GM23338 (cell line): ENCODE data around the gene SLC66A2. TPM values are rescaled to one million over a fixed set of nuclear protein-coding genes. Genes with fewer than 3 reads are reported as not detected.
A peak's percentile ranks its signal among the peaks of the same experiment; 100 is the strongest.

ENCODE experiments used
- ATAC-seq: fragments of 200-7000 bp; cut with Tn5 transposase; 3 replicates; pipeline ENCODE4 v1.9.1; 2020
- DNase-seq: peaks from one replicate; pipeline ENCODE4 v3.0.0-alpha.2; 2015; ENCODE audit warnings: low spot score
- H2AFZ ChIP-seq: fragments of 200-600 bp; sonication (generic); 2 replicates; pipeline ENCODE4 v1.8.0; 2016; ENCODE audit warnings: antibody characterized with exemption, mild to moderate bottlenecking, moderate library complexity
- H3F3A ChIP-seq: fragments of 200-600 bp; sonication (generic); replicated peaks from 2 replicates; pipeline ENCODE4 v1.8.0; 2017; ENCODE audit warnings: antibody characterized with exemption, mixed run types, low read depth
- H3K27ac ChIP-seq: fragments of 200-600 bp; sonication (generic); 2 replicates; pipeline ENCODE4 v1.6.1; 2016; ENCODE audit warnings: low read depth
- H3K27me3 ChIP-seq: fragments of 200-600 bp; sonication (generic); 2 replicates; pipeline ENCODE4 v1.8.0; 2016; ENCODE audit warnings: mild to moderate bottlenecking, mixed run types, moderate library complexity; ENCODE audit not compliant: insufficient read depth
- H3K36me3 ChIP-seq: fragments of 200-600 bp; sonication (generic); 2 replicates; pipeline ENCODE4 v1.8.0; 2016; ENCODE audit warnings: mild to moderate bottlenecking; ENCODE audit not compliant: insufficient read depth
- H3K4me1 ChIP-seq: fragments of 200-600 bp; sonication (generic); 2 replicates; pipeline ENCODE4 v1.8.0; 2016; ENCODE audit warnings: mild to moderate bottlenecking, moderate library complexity; ENCODE audit not compliant: insufficient read depth
- H3K4me2 ChIP-seq: fragments of 200-600 bp; sonication (generic); 2 replicates; pipeline ENCODE4 v1.7.1; 2017; ENCODE audit warnings: mixed run types
- H3K4me3 ChIP-seq: fragments of 200-600 bp; sonication (generic); 2 replicates; pipeline ENCODE4 v1.6.1; 2016; ENCODE audit warnings: mixed run types
- H3K79me2 ChIP-seq: fragments of 200-600 bp; sonication (generic); replicated peaks from 2 replicates; pipeline ENCODE4 v1.8.0; 2017; ENCODE audit warnings: mild to moderate bottlenecking; ENCODE audit not compliant: insufficient read depth
- H3K9me2 ChIP-seq: fragments of 200-600 bp; sonication (generic); 2 replicates; pipeline ENCODE4 v1.8.0; 2017; ENCODE audit not compliant: insufficient read depth
- H4K20me1 ChIP-seq: fragments of 200-600 bp; sonication (generic); replicated peaks from 2 replicates; pipeline ENCODE4 v1.8.0; 2017; ENCODE audit warnings: mild to moderate bottlenecking; ENCODE audit not compliant: insufficient read depth
- H3K27ac Mint-ChIP-seq: 2 replicates; pipeline ENCODE4 v1.8.0; 2020; ENCODE audit warnings: inconsistent platforms, mild to moderate bottlenecking, moderate library complexity, mixed read lengths
- H3K27me3 Mint-ChIP-seq: 3 replicates; pipeline ENCODE4 v1.8.0; 2022; ENCODE audit warnings: low read depth, mild to moderate bottlenecking, moderate library complexity, mixed read lengths, inconsistent platforms; ENCODE audit not compliant: insufficient read depth, poor library complexity
- H3K36me3 Mint-ChIP-seq: 3 replicates; pipeline ENCODE4 v1.8.0; 2021; ENCODE audit warnings: low read depth, mild to moderate bottlenecking, inconsistent platforms, moderate library complexity, mixed read lengths
- H3K4me1 Mint-ChIP-seq: 3 replicates; pipeline ENCODE4 v1.8.0; 2020; ENCODE audit warnings: mild to moderate bottlenecking, inconsistent platforms, mixed read lengths
- H3K4me3 Mint-ChIP-seq: 3 replicates; pipeline ENCODE4 v1.8.0; 2021; ENCODE audit warnings: moderate library complexity, mild to moderate bottlenecking, inconsistent platforms, mixed read lengths
- H3K9me3 Mint-ChIP-seq: 3 replicates; pipeline ENCODE4 v1.8.0; 2020; ENCODE audit warnings: moderate library complexity, mild to moderate bottlenecking, inconsistent platforms, mixed read lengths
- CREB1 ChIP-seq: fragments of 250-450 bp; sonication (Bioruptor Pico); IDR thresholded peaks from 2 replicates; pipeline ENCODE4 v1.5.0; 2020; ENCODE audit warnings: low read depth, mild to moderate bottlenecking, moderate library complexity
- EZH2 ChIP-seq: fragments of 200-600 bp; sonication (generic); IDR thresholded peaks from one replicate; pipeline ENCODE4 v1.8.0; 2017; ENCODE audit warnings: antibody characterized with exemption, mild to moderate bottlenecking, low read depth; ENCODE audit not compliant: unreplicated experiment
- EZH2phosphoT487 ChIP-seq: fragments of 200-600 bp; sonication (generic); IDR thresholded peaks from one replicate; pipeline ENCODE4 v1.8.1; 2018; ENCODE audit warnings: antibody characterized with exemption; ENCODE audit not compliant: unreplicated experiment
- JUNB ChIP-seq: IDR thresholded peaks from one replicate; pipeline ENCODE4 v1.6.1; 2016; ENCODE audit warnings: antibody characterized with exemption; ENCODE audit not compliant: unreplicated experiment
- NANOG ChIP-seq: IDR thresholded peaks from 2 replicates; pipeline ENCODE4 v1.6.1; 2016; ENCODE audit warnings: antibody characterized with exemption, borderline replicate concordance
- STAT1 ChIP-seq: IDR thresholded peaks from one replicate; pipeline ENCODE4 v1.6.1; 2016; ENCODE audit warnings: antibody characterized with exemption; ENCODE audit not compliant: unreplicated experiment
- ZNF114 ChIP-seq: fragments of 250-450 bp; sonication (Bioruptor Pico); IDR thresholded peaks from 2 replicates; pipeline ENCODE4 v1.5.0; 2020; ENCODE audit warnings: mild to moderate bottlenecking, moderate library complexity
- ZNF331 ChIP-seq: fragments of 250-450 bp; sonication (Bioruptor Pico); IDR thresholded peaks from 2 replicates; pipeline ENCODE4 v1.5.0; 2020; ENCODE audit warnings: low read depth, mild to moderate bottlenecking, moderate library complexity
- polyA plus RNA-seq: library from polyadenylated mRNA; unstranded; fragments of >200 nt; fragmentation: Nextera tagmentation; extraction: Ambion mirVana; gene quantifications from 2 replicates; pipeline ENCODE4 v1.2.1, GENCODE V29; 2016
- total RNA-seq: library from RNA; depleted of rRNA; stranded (reverse); fragments of >200 nt; shearing (Covaris generic); gene quantifications from 2 replicates; pipeline ENCODE4 v1.2.3, GENCODE V29; 2014
- TF ChIP-seq, protein P1 (sequence below): fragments of 250-450 bp; sonication (Bioruptor Pico); IDR thresholded peaks from 2 replicates; pipeline ENCODE4 v1.5.0; 2020; ENCODE audit warnings: mild to moderate bottlenecking, moderate library complexity
- TF ChIP-seq, protein P2 (sequence below): IDR thresholded peaks from one replicate; pipeline ENCODE4 v1.6.1; 2018; ENCODE audit warnings: antibody characterized with exemption; ENCODE audit not compliant: unreplicated experiment

Gene SLC66A2
- total and polyA plus RNA-seq, 2 experiments from 2014 or later: 4.0 to 18.1 TPM

DNA sequence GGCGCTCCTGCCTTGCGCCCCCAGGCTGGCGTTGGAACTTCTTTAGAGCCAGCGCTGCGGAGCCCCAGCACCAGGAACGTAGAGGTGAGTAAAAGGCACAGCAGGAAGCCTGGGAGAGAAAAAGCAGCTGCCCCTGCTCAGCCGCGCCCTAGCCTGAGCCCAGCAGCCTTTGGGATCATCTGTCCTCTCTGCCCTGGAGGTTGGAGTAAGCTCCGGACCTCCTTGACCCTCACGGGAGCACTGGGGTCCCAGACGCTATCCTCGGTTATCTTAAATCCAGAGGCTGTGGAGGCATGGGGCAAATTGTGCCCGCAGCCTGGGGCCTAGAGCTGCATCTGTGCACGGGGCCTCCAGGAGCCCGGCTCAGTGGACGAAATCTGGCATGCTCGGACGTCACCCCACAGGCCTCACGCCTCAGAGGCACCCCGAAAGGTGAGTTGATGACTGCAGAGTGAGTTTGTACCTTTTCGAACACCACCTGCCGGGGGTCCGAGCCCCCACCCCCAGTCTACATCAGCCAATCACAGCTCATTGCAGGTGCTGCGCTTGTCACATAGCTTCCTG is 1.6 kb upstream of the SLC66A2 start:
- Histone ChIP-seq H3K27ac (no peak overlapping the region), H3K36me3 (no peaks in the 10 kb centered on the region), H3K79me2 (no peaks in the 10 kb centered on the region), H3K4me2 (peak overlapping the region; percentile 78), H3F3A (0 out of 2 replicates have a peak, but pooled peaks cover 2% of the 10 kb centered on the region), H4K20me1 (peaks cover 14% of the 10 kb centered on the region), H3K4me3 (peak overlapping the region; percentile 66), H3K9me2 (no peaks in the 10 kb centered on the region), H3K4me1 (peaks cover 8% of the 10 kb centered on the region; the same call in 1 of the 2 replicates), H2AFZ (peak overlapping the region; percentile 66; the same call in 1 of the 2 replicates), H3K27me3 (peaks cover 77% of the 10 kb centered on the region)
- Mint-ChIP-seq H3K27ac (no peak overlapping the region), H3K9me3 (no peaks in the 10 kb centered on the region; the same call in 2 of the 3 replicates), H3K36me3 (no peaks in the 10 kb centered on the region; the same call in 2 of the 3 replicates), H3K4me3 (peak overlapping the region; percentile 60), H3K27me3 (peaks cover 65% of the 10 kb centered on the region), H3K4me1 (peaks cover 13% of the 10 kb centered on the region)
- ATAC-seq: peak; percentile 64
- TF ChIP-seq NANOG: no peak
- peak; percentile 58 for TF ChIP-seq EZH2
- peak; percentile 85 for DNase-seq

DNA sequence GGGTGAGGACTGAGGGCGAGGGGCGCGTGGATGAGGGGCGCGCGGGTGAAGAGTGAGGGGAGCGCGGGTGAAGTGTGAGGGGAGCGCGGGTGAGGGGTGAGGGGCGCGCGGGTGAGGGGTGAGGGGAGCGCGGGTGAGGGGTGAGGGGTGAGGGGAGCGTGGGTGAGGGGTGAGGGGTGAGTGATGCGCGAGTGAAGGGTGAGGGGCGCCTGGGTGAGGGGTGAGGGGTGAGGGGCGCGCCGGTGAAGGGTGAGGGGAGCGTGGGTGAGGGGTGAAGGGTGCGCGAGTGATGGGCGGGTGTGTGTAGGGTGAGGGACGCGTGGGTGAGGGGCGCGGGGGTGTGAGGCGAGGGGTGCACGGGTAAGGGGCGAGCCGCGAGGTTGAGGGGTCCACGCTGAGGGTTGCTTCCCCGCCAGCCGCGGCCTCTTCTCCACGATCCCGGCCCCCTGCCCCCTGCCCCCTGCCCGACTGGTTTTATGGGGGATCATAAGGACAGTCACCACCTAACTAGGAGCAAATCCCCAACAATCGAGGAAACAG is 1.1 kb upstream of the SLC66A2 start:
- ATAC-seq (peak; percentile 2; the same call in 2 of the 3 replicates), DNase-seq (no peak)
- H3K27me3 ChIP-seq: peaks cover 73% of the 10 kb centered on the region
- H3K4me1 ChIP-seq: peaks cover 8% of the 10 kb centered on the region; the same call in 1 of the 2 replicates
- Mint-ChIP-seq H3K9me3 (no peaks in the 10 kb centered on the region; the same call in 2 of the 3 replicates), H3K36me3 (no peaks in the 10 kb centered on the region; the same call in 2 of the 3 replicates), H3K4me1 (peaks cover 13% of the 10 kb centered on the region), H3K27ac (no peak overlapping the region), H3K27me3 (peaks cover 61% of the 10 kb centered on the region), H3K4me3 (peak overlapping the region; percentile 60; the same call in 2 of the 3 replicates)
- H3K36me3 ChIP-seq: no peaks in the 10 kb centered on the region
- H3K27ac ChIP-seq: no peak overlapping the region
- no peaks in the 10 kb centered on the region for H3K79me2 ChIP-seq
- peak overlapping the region; percentile 66 for H3K4me3 ChIP-seq
- peak overlapping the region; percentile 66; the same call in 1 of the 2 replicates for H2AFZ ChIP-seq
- H3K9me2 ChIP-seq: no peaks in the 10 kb centered on the region
- H3K4me2 ChIP-seq: peak overlapping the region; percentile 84
- peaks cover 14% of the 10 kb centered on the region for H4K20me1 ChIP-seq
- H3F3A ChIP-seq: 0 out of 2 replicates have a peak, but pooled peaks cover 2% of the 10 kb centered on the region
- TF ChIP-seq, protein P1, sequence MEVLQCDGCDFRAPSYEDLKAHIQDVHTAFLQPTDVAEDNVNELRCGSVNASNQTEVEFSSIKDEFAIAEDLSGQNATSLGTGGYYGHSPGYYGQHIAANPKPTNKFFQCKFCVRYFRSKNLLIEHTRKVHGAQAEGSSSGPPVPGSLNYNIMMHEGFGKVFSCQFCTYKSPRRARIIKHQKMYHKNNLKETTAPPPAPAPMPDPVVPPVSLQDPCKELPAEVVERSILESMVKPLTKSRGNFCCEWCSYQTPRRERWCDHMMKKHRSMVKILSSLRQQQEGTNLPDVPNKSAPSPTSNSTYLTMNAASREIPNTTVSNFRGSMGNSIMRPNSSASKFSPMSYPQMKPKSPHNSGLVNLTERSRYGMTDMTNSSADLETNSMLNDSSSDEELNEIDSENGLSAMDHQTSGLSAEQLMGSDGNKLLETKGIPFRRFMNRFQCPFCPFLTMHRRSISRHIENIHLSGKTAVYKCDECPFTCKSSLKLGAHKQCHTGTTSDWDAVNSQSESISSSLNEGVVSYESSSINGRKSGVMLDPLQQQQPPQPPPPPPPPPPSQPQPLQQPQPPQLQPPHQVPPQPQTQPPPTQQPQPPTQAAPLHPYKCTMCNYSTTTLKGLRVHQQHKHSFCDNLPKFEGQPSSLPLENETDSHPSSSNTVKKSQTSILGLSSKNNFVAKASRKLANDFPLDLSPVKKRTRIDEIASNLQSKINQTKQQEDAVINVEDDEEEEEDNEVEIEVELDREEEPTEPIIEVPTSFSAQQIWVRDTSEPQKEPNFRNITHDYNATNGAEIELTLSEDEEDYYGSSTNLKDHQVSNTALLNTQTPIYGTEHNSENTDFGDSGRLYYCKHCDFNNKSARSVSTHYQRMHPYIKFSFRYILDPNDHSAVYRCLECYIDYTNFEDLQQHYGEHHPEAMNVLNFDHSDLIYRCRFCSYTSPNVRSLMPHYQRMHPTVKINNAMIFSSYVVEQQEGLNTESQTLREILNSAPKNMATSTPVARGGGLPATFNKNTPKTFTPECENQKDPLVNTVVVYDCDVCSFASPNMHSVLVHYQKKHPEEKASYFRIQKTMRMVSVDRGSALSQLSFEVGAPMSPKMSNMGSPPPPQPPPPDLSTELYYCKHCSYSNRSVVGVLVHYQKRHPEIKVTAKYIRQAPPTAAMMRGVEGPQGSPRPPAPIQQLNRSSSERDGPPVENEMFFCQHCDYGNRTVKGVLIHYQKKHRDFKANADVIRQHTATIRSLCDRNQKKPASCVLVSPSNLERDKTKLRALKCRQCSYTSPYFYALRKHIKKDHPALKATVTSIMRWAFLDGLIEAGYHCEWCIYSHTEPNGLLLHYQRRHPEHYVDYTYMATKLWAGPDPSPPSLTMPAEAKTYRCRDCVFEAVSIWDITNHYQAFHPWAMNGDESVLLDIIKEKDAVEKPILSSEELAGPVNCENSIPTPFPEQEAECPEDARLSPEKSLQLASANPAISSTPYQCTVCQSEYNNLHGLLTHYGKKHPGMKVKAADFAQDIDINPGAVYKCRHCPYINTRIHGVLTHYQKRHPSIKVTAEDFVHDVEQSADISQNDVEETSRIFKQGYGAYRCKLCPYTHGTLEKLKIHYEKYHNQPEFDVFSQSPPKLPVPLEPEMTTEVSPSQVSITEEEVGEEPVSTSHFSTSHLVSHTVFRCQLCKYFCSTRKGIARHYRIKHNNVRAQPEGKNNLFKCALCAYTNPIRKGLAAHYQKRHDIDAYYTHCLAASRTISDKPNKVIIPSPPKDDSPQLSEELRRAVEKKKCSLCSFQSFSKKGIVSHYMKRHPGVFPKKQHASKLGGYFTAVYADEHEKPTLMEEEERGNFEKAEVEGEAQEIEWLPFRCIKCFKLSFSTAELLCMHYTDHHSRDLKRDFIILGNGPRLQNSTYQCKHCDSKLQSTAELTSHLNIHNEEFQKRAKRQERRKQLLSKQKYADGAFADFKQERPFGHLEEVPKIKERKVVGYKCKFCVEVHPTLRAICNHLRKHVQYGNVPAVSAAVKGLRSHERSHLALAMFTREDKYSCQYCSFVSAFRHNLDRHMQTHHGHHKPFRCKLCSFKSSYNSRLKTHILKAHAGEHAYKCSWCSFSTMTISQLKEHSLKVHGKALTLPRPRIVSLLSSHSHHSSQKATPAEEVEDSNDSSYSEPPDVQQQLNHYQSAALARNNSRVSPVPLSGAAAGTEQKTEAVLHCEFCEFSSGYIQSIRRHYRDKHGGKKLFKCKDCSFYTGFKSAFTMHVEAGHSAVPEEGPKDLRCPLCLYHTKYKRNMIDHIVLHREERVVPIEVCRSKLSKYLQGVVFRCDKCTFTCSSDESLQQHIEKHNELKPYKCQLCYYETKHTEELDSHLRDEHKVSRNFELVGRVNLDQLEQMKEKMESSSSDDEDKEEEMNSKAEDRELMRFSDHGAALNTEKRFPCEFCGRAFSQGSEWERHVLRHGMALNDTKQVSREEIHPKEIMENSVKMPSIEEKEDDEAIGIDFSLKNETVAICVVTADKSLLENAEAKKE (CRISPR knock-in tag): no peak
- TF ChIP-seq EZH2 (no peak), JUNB (no peak), ZNF114 (no peak), STAT1 (no peak), EZH2phosphoT487 (no peak), ZNF331 (no peak), CREB1 (CRISPR knock-in tag) (no peak)
- TF ChIP-seq, protein P2, sequence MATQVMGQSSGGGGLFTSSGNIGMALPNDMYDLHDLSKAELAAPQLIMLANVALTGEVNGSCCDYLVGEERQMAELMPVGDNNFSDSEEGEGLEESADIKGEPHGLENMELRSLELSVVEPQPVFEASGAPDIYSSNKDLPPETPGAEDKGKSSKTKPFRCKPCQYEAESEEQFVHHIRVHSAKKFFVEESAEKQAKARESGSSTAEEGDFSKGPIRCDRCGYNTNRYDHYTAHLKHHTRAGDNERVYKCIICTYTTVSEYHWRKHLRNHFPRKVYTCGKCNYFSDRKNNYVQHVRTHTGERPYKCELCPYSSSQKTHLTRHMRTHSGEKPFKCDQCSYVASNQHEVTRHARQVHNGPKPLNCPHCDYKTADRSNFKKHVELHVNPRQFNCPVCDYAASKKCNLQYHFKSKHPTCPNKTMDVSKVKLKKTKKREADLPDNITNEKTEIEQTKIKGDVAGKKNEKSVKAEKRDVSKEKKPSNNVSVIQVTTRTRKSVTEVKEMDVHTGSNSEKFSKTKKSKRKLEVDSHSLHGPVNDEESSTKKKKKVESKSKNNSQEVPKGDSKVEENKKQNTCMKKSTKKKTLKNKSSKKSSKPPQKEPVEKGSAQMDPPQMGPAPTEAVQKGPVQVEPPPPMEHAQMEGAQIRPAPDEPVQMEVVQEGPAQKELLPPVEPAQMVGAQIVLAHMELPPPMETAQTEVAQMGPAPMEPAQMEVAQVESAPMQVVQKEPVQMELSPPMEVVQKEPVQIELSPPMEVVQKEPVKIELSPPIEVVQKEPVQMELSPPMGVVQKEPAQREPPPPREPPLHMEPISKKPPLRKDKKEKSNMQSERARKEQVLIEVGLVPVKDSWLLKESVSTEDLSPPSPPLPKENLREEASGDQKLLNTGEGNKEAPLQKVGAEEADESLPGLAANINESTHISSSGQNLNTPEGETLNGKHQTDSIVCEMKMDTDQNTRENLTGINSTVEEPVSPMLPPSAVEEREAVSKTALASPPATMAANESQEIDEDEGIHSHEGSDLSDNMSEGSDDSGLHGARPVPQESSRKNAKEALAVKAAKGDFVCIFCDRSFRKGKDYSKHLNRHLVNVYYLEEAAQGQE: no peak
